Mucosa of rectum (tissue), 2 donors: ENCODE data around the gene ABCD1.

Experiments used
- H3K27ac ChIP-seq, 2 donors: one replicate each; pipeline ENCODE4 v1.7.0; 2013; ENCODE audit warnings: inconsistent platforms in 2 of 2, low read depth in 2 of 2, low read length in 2 of 2
- H3K27me3 ChIP-seq, 2 donors: one replicate each; pipeline ENCODE4 v1.7.0; 2013; ENCODE audit warnings: low read length in 2 of 2; ENCODE audit not compliant: control insufficient read depth in 2 of 2, insufficient read depth in 2 of 2
- H3K36me3 ChIP-seq, 2 donors: one replicate each; pipeline ENCODE4 v1.7.0; 2013; ENCODE audit warnings: low read length in 2 of 2; ENCODE audit not compliant: control insufficient read depth in 2 of 2, insufficient read depth in 2 of 2
- H3K4me1 ChIP-seq, 2 donors: one replicate each; pipeline ENCODE4 v1.7.0; 2013; ENCODE audit warnings: low read length in 2 of 2, mild to moderate bottlenecking in 1 of 2; ENCODE audit not compliant: control insufficient read depth in 2 of 2, insufficient read depth in 2 of 2
- H3K4me3 ChIP-seq, 2 donors: one replicate each; pipeline ENCODE4 v1.7.0; 2013; ENCODE audit warnings: low read length in 2 of 2
- H3K9ac ChIP-seq, 2 donors: one replicate each; pipeline ENCODE4 v1.7.0; 2013; ENCODE audit warnings: low read length in 2 of 2, low read depth in 1 of 2, mild to moderate bottlenecking in 1 of 2
- H3K9me3 ChIP-seq, 2 donors: one replicate each; pipeline ENCODE4 v1.7.0; 2013; ENCODE audit warnings: low read length in 2 of 2; ENCODE audit not compliant: control insufficient read depth in 2 of 2
- donor health status: healthy.
- donor health status: Normal muscosa, but diverticular disease.

ABCD1 gene

GRCh38 chrX:153768311-153769157, 43.9 kb downstream of the ABCD1 start:
- Histone ChIP-seq H3K27me3 (peaks cover 0 to 1% of the 10 kb centered on the region in 2 donors), H3K9me3 (no peaks in the 10 kb centered on the region), H3K27ac (no peak overlapping the region), H3K9ac (no peak overlapping the region), H3K4me1 (peaks cover 0 to 4% of the 10 kb centered on the region in 2 donors), H3K4me3 (no peak overlapping the region), H3K36me3 (no peaks in the 10 kb centered on the region)

GRCh38 chrX:153769158-153769864, 44.7 kb downstream of the ABCD1 start:
- Histone ChIP-seq H3K9ac (no peak overlapping the region), H3K4me3 (no peak overlapping the region), H3K27ac (no peak overlapping the region), H3K36me3 (no peaks in the 10 kb centered on the region), H3K4me1 (peaks cover 0 to 4% of the 10 kb centered on the region in 2 donors), H3K9me3 (no peaks in the 10 kb centered on the region), H3K27me3 (peaks cover 0 to 1% of the 10 kb centered on the region in 2 donors)

GRCh38 chrX:153769865-153770600, 45.4 kb downstream of the ABCD1 start:
- no peaks in the 10 kb centered on the region for H3K9me3 ChIP-seq
- no peak overlapping the region for H3K4me3 ChIP-seq
- no peaks in the 10 kb centered on the region for H3K36me3 ChIP-seq
- no peak overlapping the region for H3K27ac ChIP-seq
- no peak overlapping the region for H3K9ac ChIP-seq
- peaks cover 0 to 4% of the 10 kb centered on the region in 2 donors for H3K4me1 ChIP-seq
- peaks cover 0 to 1% of the 10 kb centered on the region in 2 donors for H3K27me3 ChIP-seq

GRCh38 chrX:153770601-153771414, 46.2 kb downstream of the ABCD1 start:
- H3K9ac ChIP-seq = no peak overlapping the region

GRCh38 chrX:153771415-153772315, 47.0 kb downstream of the ABCD1 start:
- no peaks in the 10 kb centered on the region for H3K36me3 ChIP-seq
- no peak overlapping the region for H3K27ac ChIP-seq
- no peaks in the 10 kb centered on the region for H3K9me3 ChIP-seq
- H3K4me3 ChIP-seq = no peak overlapping the region
- H3K4me1 ChIP-seq = peaks cover 0 to 1% of the 10 kb centered on the region in 2 donors
- H3K27me3 ChIP-seq = peaks cover 0 to 1% of the 10 kb centered on the region in 2 donors
- H3K9ac ChIP-seq = no peak overlapping the region

More at GRCh38 chrX:153770601-153771414, 46.2 kb downstream of the ABCD1 start:
- Histone ChIP-seq H3K4me3 (no peak overlapping the region), H3K9me3 (no peaks in the 10 kb centered on the region), H3K27ac (no peak overlapping the region), H3K36me3 (no peaks in the 10 kb centered on the region), H3K27me3 (peaks cover 0 to 1% of the 10 kb centered on the region in 2 donors), H3K4me1 (peaks cover 0 to 4% of the 10 kb centered on the region in 2 donors)

GRCh38 chrX:153772316-153773217, 47.9 kb downstream of the ABCD1 start:
- no peaks in the 10 kb centered on the region for H3K9me3 ChIP-seq
- H3K36me3 ChIP-seq = no peaks in the 10 kb centered on the region
- H3K27me3 ChIP-seq = peaks cover 0 to 1% of the 10 kb centered on the region in 2 donors
- no peak overlapping the region for H3K9ac ChIP-seq
- H3K27ac ChIP-seq = no peak overlapping the region
- no peak overlapping the region for H3K4me3 ChIP-seq
- no peaks in the 10 kb centered on the region for H3K4me1 ChIP-seq

- Histone ChIP-seq H3K27me3 (peaks cover 0 to 1% of the 10 kb centered on the region in 2 donors), H3K27ac (no peak overlapping the region), H3K9me3 (no peaks in the 10 kb centered on the region), H3K4me3 (no peak overlapping the region), H3K36me3 (no peaks in the 10 kb centered on the region), H3K9ac (no peak overlapping the region), H3K4me1 (no peaks in the 10 kb centered on the region)
These were observed 48.6 kb downstream of the ABCD1 start for GRCh38 chrX:153773218-153773611.

GRCh38 chrX:153773741-153774575, 49.3 kb downstream of the ABCD1 start:
- no peak overlapping the region for H3K27ac ChIP-seq
- H3K27me3 ChIP-seq = peaks cover 0 to 2% of the 10 kb centered on the region in 2 donors
- H3K36me3 ChIP-seq = no peaks in the 10 kb centered on the region
- H3K9ac ChIP-seq = no peak overlapping the region
- no peak overlapping the region for H3K4me3 ChIP-seq
- no peaks in the 10 kb centered on the region for H3K4me1 ChIP-seq
- no peaks in the 10 kb centered on the region for H3K9me3 ChIP-seq
